ENCODE results near the gene GAB2. TPM values are rescaled to one million over a fixed set of nuclear protein-coding genes. Genes with fewer than 3 reads are reported as not detected.

GAB2 gene
- total RNA-seq, 2 experiments from 2014 or later, result 1.2 to 1.3 TPM

GRCh38 chr11:78199653-78200015, 218.0 kb downstream of the GAB2 start:
- POLR2A ChIA-PET, result interaction anchor here (2.4 kb wide), 1 partner anchor 10 kb away, joined by 5 read pairs; no protein-coding TSS in a partner anchor
- H3K4me2 ChIP-seq (ENCODE audit: low read length), result no peak overlapping the region
- DNase-seq (ENCODE audit: low spot score), result no peak
- no peaks in the 10 kb centered on the region for H3K79me2 ChIP-seq (ENCODE audit: insufficient read depth, low read depth, low read length)
- CTCF ChIA-PET (ENCODE audit: unreplicated experiment), result no interaction called here
- no peaks in the 10 kb centered on the region for H3K9me3 ChIP-seq (ENCODE audit: low read length)
- BruUV-seq (replicated peaks), result no TSS peak
- H4K20me1 ChIP-seq (ENCODE audit: insufficient read depth, low read length), result no peaks in the 10 kb centered on the region
- no peak overlapping the region for H3K4me3 ChIP-seq (ENCODE audit: low read depth, low read length, poor library complexity, severe bottlenecking)
- H3K4me1 ChIP-seq (ENCODE audit: insufficient read depth, low read length, poor library complexity, severe bottlenecking), result peaks cover 15% of the 10 kb centered on the region
- H2AFZ ChIP-seq (ENCODE audit: low read length), result no peak overlapping the region
- no peak overlapping the region for H3K27ac ChIP-seq (ENCODE audit: low read depth, low read length, poor library complexity, severe bottlenecking)
- TF ChIP-seq CTCF (conservative IDR thresholded peaks at IDR 0.05; ENCODE audit: low read length) (no peak), EZH2phosphoT487 (IDR thresholded peaks at IDR 0.05; ENCODE audit: borderline replicate concordance, low read depth, low read length) (no peak)
- intact Hi-C loops (cut with micrococcal nuclease; ENCODE audit: unreplicated experiment), result no loop called here
- H3K9me2 ChIP-seq (ENCODE audit: insufficient read depth, low read length), result no peaks in the 10 kb centered on the region
- no peaks in the 10 kb centered on the region for H3K36me3 ChIP-seq (ENCODE audit: insufficient read depth, low read length)

GRCh38 chr11:78199015-78199652, 218.5 kb downstream of the GAB2 start:
- Histone ChIP-seq H3K4me3 (ENCODE audit: low read depth, low read length, poor library complexity, severe bottlenecking) (no peak overlapping the region), H4K20me1 (ENCODE audit: insufficient read depth, low read length) (no peaks in the 10 kb centered on the region), H3K79me2 (ENCODE audit: insufficient read depth, low read depth, low read length) (no peaks in the 10 kb centered on the region), H3K4me2 (ENCODE audit: low read length) (no peak overlapping the region), H3K9me3 (ENCODE audit: low read length) (no peaks in the 10 kb centered on the region), H3K27ac (ENCODE audit: low read depth, low read length, poor library complexity, severe bottlenecking) (no peak overlapping the region), H3K36me3 (ENCODE audit: insufficient read depth, low read length) (no peaks in the 10 kb centered on the region), H3K4me1 (ENCODE audit: insufficient read depth, low read length, poor library complexity, severe bottlenecking) (peaks cover 15% of the 10 kb centered on the region), H2AFZ (ENCODE audit: low read length) (no peak overlapping the region), H3K9me2 (ENCODE audit: insufficient read depth, low read length) (no peaks in the 10 kb centered on the region)
- BruUV-seq (replicated peaks), result no TSS peak
- TF ChIP-seq EZH2phosphoT487 (IDR thresholded peaks at IDR 0.05; ENCODE audit: borderline replicate concordance, low read depth, low read length) (no peak), CTCF (conservative IDR thresholded peaks at IDR 0.05; ENCODE audit: low read length) (no peak)
- CTCF ChIA-PET (ENCODE audit: unreplicated experiment), result no interaction called here
- intact Hi-C loops (cut with micrococcal nuclease; ENCODE audit: unreplicated experiment), result no loop called here
- no peak for DNase-seq (ENCODE audit: low spot score)
- POLR2A ChIA-PET, result interaction anchor here (2.4 kb wide), 1 partner anchor 9 kb away, joined by 5 read pairs; no protein-coding TSS in a partner anchor

- no peaks in the 10 kb centered on the region for H3K9me3 ChIP-seq (ENCODE audit: low read length)
- no peak for DNase-seq (ENCODE audit: low spot score)
- H3K79me2 ChIP-seq (ENCODE audit: insufficient read depth, low read depth, low read length), result no peaks in the 10 kb centered on the region
- TF ChIP-seq EZH2phosphoT487 (IDR thresholded peaks at IDR 0.05; ENCODE audit: borderline replicate concordance, low read depth, low read length) (no peak), CTCF (conservative IDR thresholded peaks at IDR 0.05; ENCODE audit: low read length) (no peak)
- no peaks in the 10 kb centered on the region for H4K20me1 ChIP-seq (ENCODE audit: insufficient read depth, low read length)
- H3K4me1 ChIP-seq (ENCODE audit: insufficient read depth, low read length, poor library complexity, severe bottlenecking), result peaks cover 10% of the 10 kb centered on the region
- POLR2A ChIA-PET, result interaction anchor here (0.5 to 0.6 kb wide), 2 partner anchors 48 to 78 kb away, joined by 3 to 4 read pairs; no protein-coding TSS in a partner anchor
- no TSS peak for BruUV-seq (replicated peaks)
- no peaks in the 10 kb centered on the region for H3K36me3 ChIP-seq (ENCODE audit: insufficient read depth, low read length)
- H3K4me3 ChIP-seq (ENCODE audit: low read depth, low read length, poor library complexity, severe bottlenecking), result no peak overlapping the region
- no peak overlapping the region for H3K27ac ChIP-seq (ENCODE audit: low read depth, low read length, poor library complexity, severe bottlenecking)
- H2AFZ ChIP-seq (ENCODE audit: low read length), result no peak overlapping the region
- H3K9me2 ChIP-seq (ENCODE audit: insufficient read depth, low read length), result no peaks in the 10 kb centered on the region
- no peak overlapping the region for H3K4me2 ChIP-seq (ENCODE audit: low read length)
- CTCF ChIA-PET (ENCODE audit: unreplicated experiment), result no interaction called here
- intact Hi-C loops (cut with micrococcal nuclease; ENCODE audit: unreplicated experiment), result no loop called here
Measured at GRCh38 chr11:78197816-78198215, 219.8 kb downstream of the GAB2 start.
